B cell (primary cell): ENCODE data around the gene SLC6A4. TPM values are rescaled to one million over a fixed set of nuclear protein-coding genes. Genes with fewer than 3 reads are reported as not detected.

Source experiments
- ATAC-seq: fragments of 200-7000 bp; cut with Tn5 transposase; one replicate; pipeline ENCODE4 v1.10.0; 2021; ENCODE audit warnings: low read depth, mild to moderate bottlenecking, moderate number of reproducible peaks, moderate library complexity
- CTCF ChIA-PET: fragments of 350-600 bp; sonication (Branson Sonifier 250); formaldehyde crosslinking; loops from one replicate; lab custom pipeline; 2021; ENCODE audit warnings: antibody characterized with exemption, inconsistent platforms; lab: Charles Lee
- POLR2A ChIA-PET: fragments of 350-600 bp; sonication (Branson Sonifier 250); formaldehyde crosslinking; loops from one replicate; lab custom pipeline; 2021; ENCODE audit warnings: antibody characterized with exemption; lab: Charles Lee
- DNase-seq: peaks from one replicate; pipeline ENCODE4 v3.0.0; 2013
- H2AFZ ChIP-seq: 2 replicates; pipeline ENCODE4 v1.6.1; 2012; ENCODE audit warnings: mild to moderate bottlenecking, low read depth, low read length; ENCODE audit not compliant: insufficient read depth, poor library complexity, severe bottlenecking
- H3K27ac ChIP-seq, 2 donors: 1 replicate in 1 of 2; 2 replicates in 1 of 2; pipeline ENCODE4 v1.5.1; 2012 to 2013; ENCODE audit warnings: low read length in 2 of 2, mild to moderate bottlenecking in 2 of 2, moderate library complexity in 1 of 2
- H3K27me3 ChIP-seq, 4 experiments: fragments of 200-600 bp in 1 of 4; sonication (generic) in 1 of 4; replicated peaks in 1 of 4; 1 replicate in 2 of 4; 2 replicates in 2 of 4; pipeline versions ENCODE4 v1.6.1 to v1.7.0; 2013 to 2016; ENCODE audit warnings: low read length in 3 of 4, mild to moderate bottlenecking in 2 of 4, mixed read lengths in 1 of 4, moderate library complexity in 1 of 4; ENCODE audit not compliant: insufficient read depth in 4 of 4, control insufficient read depth in 3 of 4; ENCODE audit errors: control extremely low read depth in 1 of 4
- H3K36me3 ChIP-seq, 2 experiments: replicated peaks in 1 of 2; 1 replicate in 1 of 2; 2 replicates in 1 of 2; pipeline versions ENCODE4 v1.6.1 to v1.7.1; 2013; ENCODE audit warnings: low read length in 1 of 2; ENCODE audit not compliant: insufficient read depth in 2 of 2, control insufficient read depth in 1 of 2; ENCODE audit errors: control extremely low read depth in 1 of 2, extremely low read depth in 1 of 2
- H3K4me1 ChIP-seq, 2 donors: fragments of 200-600 bp in 1 of 2; sonication (generic) in 1 of 2; 1 replicate in 1 of 2; 2 replicates in 1 of 2; pipeline versions ENCODE4 v1.5.1 to v1.6.1; 2013 to 2017; ENCODE audit warnings: low read length in 2 of 2; ENCODE audit not compliant: control insufficient read depth in 2 of 2, insufficient read depth in 2 of 2
- H3K4me2 ChIP-seq: replicated peaks from 2 replicates; pipeline ENCODE3; 2012; ENCODE audit warnings: mild to moderate bottlenecking, low read depth, low read length; ENCODE audit not compliant: poor library complexity, severe bottlenecking
- H3K4me3 ChIP-seq, 5 experiments: fragments of 200-600 bp in 1 of 5; sonication (generic) in 1 of 5; 1 replicate in 3 of 5; 2 replicates in 2 of 5; pipeline versions ENCODE4 v1.5.1 to v1.7.0; 2011 to 2016; ENCODE audit warnings: low read length in 4 of 5, mild to moderate bottlenecking in 4 of 5, low read depth in 2 of 5, control low read depth in 1 of 5, moderate library complexity in 1 of 5; ENCODE audit not compliant: insufficient read depth in 1 of 5; ENCODE audit errors: control extremely low read depth in 1 of 5, extremely low read depth in 1 of 5
- H3K79me2 ChIP-seq: fragments of 200-600 bp; sonication (generic); one replicate; pipeline ENCODE4 v1.6.0; 2016; ENCODE audit warnings: low read length; ENCODE audit not compliant: control insufficient read depth, insufficient read depth
- H3K9ac ChIP-seq: fragments of 200-600 bp; sonication (generic); 2 replicates; pipeline ENCODE4 v1.6.1; 2017; ENCODE audit warnings: mild to moderate bottlenecking, low read length, moderate library complexity
- H3K9me3 ChIP-seq, 3 donors: one replicate each; pipeline versions ENCODE4 v1.6.1 to v1.7.1; 2013; ENCODE audit warnings: low read length in 2 of 3; ENCODE audit not compliant: control insufficient read depth in 2 of 3, insufficient read depth in 1 of 3; ENCODE audit errors: control extremely low read depth in 1 of 3
- H4K20me1 ChIP-seq: 2 replicates; pipeline ENCODE4 v1.6.0; 2012; ENCODE audit warnings: mild to moderate bottlenecking, low read length; ENCODE audit not compliant: insufficient read depth, control insufficient read depth, poor library complexity, severe bottlenecking
- H3K27ac Mint-ChIP-seq: one replicate; pipeline ENCODE4 v1.8.0; 2021; ENCODE audit warnings: mixed read lengths
- H3K27me3 Mint-ChIP-seq: one replicate; pipeline ENCODE4 v1.8.0; 2021; ENCODE audit warnings: mixed read lengths
- H3K4me1 Mint-ChIP-seq: one replicate; pipeline ENCODE4 v1.8.0; 2021; ENCODE audit warnings: mixed read lengths
- H3K4me3 Mint-ChIP-seq: one replicate; pipeline ENCODE4 v1.8.0; 2021; ENCODE audit warnings: mixed read lengths
- H3K9me3 Mint-ChIP-seq: one replicate; pipeline ENCODE4 v1.8.0; 2022; ENCODE audit warnings: mixed read lengths; ENCODE audit not compliant: insufficient read depth
- EZH2 ChIP-seq: IDR thresholded peaks from 2 replicates; pipeline ENCODE4 v1.6.1; 2012; ENCODE audit warnings: borderline replicate concordance, low read depth, mild to moderate bottlenecking, moderate library complexity, low read length; ENCODE audit not compliant: insufficient read depth, poor library complexity, severe bottlenecking
- intact Hi-C: fragments of 100-400 bp; cut with micrococcal nuclease; formaldehyde crosslinking; loops from one replicate; pipeline ENCODE4 v1.10.0; 2022
- polyA plus RNA-seq: library from polyadenylated mRNA; depleted of rRNA; stranded (reverse); fragments of >200 nt; gene quantifications from 2 replicates; pipeline ENCODE4 v1.2.3, GENCODE V29; 2012
- total RNA-seq, 2 donors: library from RNA; stranded (reverse); fragments of 120-200 nt in 1 of 2; gene quantifications; 1 replicate in 1 of 2; 2 replicates in 1 of 2; pipeline versions ENCODE4 v1.2.3 to v1.2.4, GENCODE V29; 2013 to 2022
- TF ChIP-seq, protein P1 (sequence below): fragments of 200-600 bp; IDR thresholded peaks from one replicate; pipeline ENCODE4 v1.8.0; 2022; ENCODE audit warnings: antibody characterized with exemption, mild to moderate bottlenecking

Gene SLC6A4
- total and polyA plus RNA-seq, 2 donors (not counting 1 experiment from before 2014, with no cell fraction given), result not detected

DNA sequence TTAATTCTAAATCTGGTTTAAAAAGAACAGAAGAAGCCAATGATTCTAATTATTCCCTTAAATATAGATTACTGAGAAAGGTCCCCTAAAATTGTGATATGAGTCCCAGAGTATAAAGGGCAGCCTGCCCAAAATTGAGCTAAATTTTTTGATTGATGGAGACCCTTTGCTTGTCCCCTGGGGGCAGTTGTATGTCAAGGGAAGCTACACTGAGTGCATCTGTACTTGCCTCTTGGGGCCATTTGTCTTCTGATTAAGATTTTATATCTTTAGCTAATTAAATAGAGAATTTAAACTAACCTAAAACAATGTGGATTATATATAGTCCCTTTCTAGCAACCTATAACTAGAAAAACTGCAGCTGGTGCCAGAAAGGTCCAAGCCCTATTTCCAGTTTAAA, 43.7 kb upstream of the SLC6A4 start:
- ATAC-seq, result no peak
- TF ChIP-seq, protein P1, sequence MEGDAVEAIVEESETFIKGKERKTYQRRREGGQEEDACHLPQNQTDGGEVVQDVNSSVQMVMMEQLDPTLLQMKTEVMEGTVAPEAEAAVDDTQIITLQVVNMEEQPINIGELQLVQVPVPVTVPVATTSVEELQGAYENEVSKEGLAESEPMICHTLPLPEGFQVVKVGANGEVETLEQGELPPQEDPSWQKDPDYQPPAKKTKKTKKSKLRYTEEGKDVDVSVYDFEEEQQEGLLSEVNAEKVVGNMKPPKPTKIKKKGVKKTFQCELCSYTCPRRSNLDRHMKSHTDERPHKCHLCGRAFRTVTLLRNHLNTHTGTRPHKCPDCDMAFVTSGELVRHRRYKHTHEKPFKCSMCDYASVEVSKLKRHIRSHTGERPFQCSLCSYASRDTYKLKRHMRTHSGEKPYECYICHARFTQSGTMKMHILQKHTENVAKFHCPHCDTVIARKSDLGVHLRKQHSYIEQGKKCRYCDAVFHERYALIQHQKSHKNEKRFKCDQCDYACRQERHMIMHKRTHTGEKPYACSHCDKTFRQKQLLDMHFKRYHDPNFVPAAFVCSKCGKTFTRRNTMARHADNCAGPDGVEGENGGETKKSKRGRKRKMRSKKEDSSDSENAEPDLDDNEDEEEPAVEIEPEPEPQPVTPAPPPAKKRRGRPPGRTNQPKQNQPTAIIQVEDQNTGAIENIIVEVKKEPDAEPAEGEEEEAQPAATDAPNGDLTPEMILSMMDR, result no peak
- no peak for TF ChIP-seq EZH2
- DNase-seq, result no peak
- Mint-ChIP-seq H3K9me3 (no peaks in the 10 kb centered on the region), H3K27me3 (no peaks in the 10 kb centered on the region), H3K4me3 (no peak overlapping the region), H3K27ac (no peak overlapping the region), H3K4me1 (no peaks in the 10 kb centered on the region)
- no peaks in the 10 kb centered on the region for H3K79me2 ChIP-seq
- H4K20me1 ChIP-seq, result no peaks in the 10 kb centered on the region
- H3K4me3 ChIP-seq, result no peak overlapping the region
- no peaks in the 10 kb centered on the region for H3K27me3 ChIP-seq
- ChIA-PET POLR2A (no interaction called here), CTCF (interaction anchor here (0.6 to 1.3 kb wide), 6 partner anchors 57 to 1635 kb away, joined by 3 to 11 read pairs (median 4); no protein-coding TSS in a partner anchor)
- no peaks in the 10 kb centered on the region for H3K9me3 ChIP-seq
- H3K4me2 ChIP-seq, result no peak overlapping the region
- H3K27ac ChIP-seq, result no peak overlapping the region
- H3K36me3 ChIP-seq, result peaks cover 0 to 31% of the 10 kb centered on the region in 2 experiments
- H3K4me1 ChIP-seq, result no peaks in the 10 kb centered on the region
- intact Hi-C loops, result no loop called here
- H2AFZ ChIP-seq, result no peak overlapping the region
- H3K9ac ChIP-seq, result no peak overlapping the region

DNA sequence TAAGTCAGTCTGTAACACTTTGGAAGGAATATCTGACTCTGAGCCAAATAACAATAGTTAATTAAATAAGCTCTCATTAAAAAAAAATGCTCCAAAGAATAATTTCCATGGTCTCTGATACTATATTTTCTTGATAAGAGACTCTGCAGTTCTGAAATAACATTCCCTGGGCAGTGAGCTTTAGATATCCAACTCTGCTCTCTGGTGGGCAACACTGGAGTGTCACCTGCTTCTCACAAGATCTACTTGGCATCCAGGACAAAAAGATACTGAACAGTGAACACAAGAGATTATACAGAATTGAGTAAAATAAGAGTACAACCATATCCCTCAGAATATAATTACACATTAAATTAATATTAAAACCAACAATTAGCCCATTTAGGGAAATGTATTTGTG, 42.5 kb upstream of the SLC6A4 start:
- H3K4me3 Mint-ChIP-seq, result no peak overlapping the region
- Histone ChIP-seq H3K4me2 (no peak overlapping the region), H3K27me3 (no peaks in the 10 kb centered on the region), H3K27ac (no peak overlapping the region), H3K36me3 (peaks cover 0 to 35% of the 10 kb centered on the region in 2 experiments), H4K20me1 (no peaks in the 10 kb centered on the region), H2AFZ (no peak overlapping the region), H3K9me3 (no peaks in the 10 kb centered on the region), H3K9ac (no peak overlapping the region), H3K4me3 (no peak overlapping the region), H3K4me1 (no peaks in the 10 kb centered on the region), H3K79me2 (no peaks in the 10 kb centered on the region)
- TF ChIP-seq EZH2, result no peak
- TF ChIP-seq, protein P1, result peak; percentile 35
- ATAC-seq (no peak), DNase-seq (peak; percentile 25)
- no peaks in the 10 kb centered on the region for H3K27me3 Mint-ChIP-seq
- POLR2A ChIA-PET, result no interaction called here
- H3K27ac Mint-ChIP-seq, result no peak overlapping the region
- intact Hi-C loops, result loop anchor here (1.0 kb wide), 2 partner anchors 153 to 174 kb away; no protein-coding TSS in a partner anchor
- no peaks in the 10 kb centered on the region for H3K4me1 Mint-ChIP-seq
- H3K9me3 Mint-ChIP-seq, result no peaks in the 10 kb centered on the region
- CTCF ChIA-PET, result interaction anchor here (0.6 to 1.5 kb wide), 4 partner anchors 154 to 173 kb away, joined by 3 to 6 read pairs (median 5); no protein-coding TSS in a partner anchor
